SK-N-SH (cell line): Measurements from ENCODE around the gene GLIS1. TPM values are rescaled to one million over a fixed set of nuclear protein-coding genes. Genes with fewer than 3 reads are reported as not detected.

Source experiments
- CTCF ChIA-PET: fragments of 300-600, 350-600 bp; formaldehyde crosslinking; extraction: SDS; loops from one replicate; lab custom pipeline; 2021; lab: Yijun Ruan, JAX
- POLR2A ChIA-PET: fragments of 350-600 bp; sonication (Branson Sonifier 250); formaldehyde crosslinking; extraction: SDS; loops from one replicate; lab custom pipeline; 2020; ENCODE audit warnings: antibody characterized with exemption, inconsistent platforms; lab: Yijun Ruan, JAX
- DNase-seq: peaks from one replicate; pipeline ENCODE4 v3.0.0; 2012
- H2AFZ ChIP-seq: fragments of 200-600 bp; sonication (generic); 2 replicates; pipeline ENCODE4 v1.8.1; 2016; ENCODE audit warnings: antibody characterized with exemption, mild to moderate bottlenecking, low read depth
- H3F3A ChIP-seq: fragments of 200-600 bp; sonication (generic); replicated peaks from 2 replicates; pipeline ENCODE3; 2016; ENCODE audit warnings: antibody characterized with exemption, mild to moderate bottlenecking; ENCODE audit not compliant: insufficient read depth
- H3K27ac ChIP-seq, 2 experiments: fragments of 200-500 bp in 1 of 2; fragments of 200-600 bp in 1 of 2; sonication (Bioruptor generic) in 1 of 2; sonication (generic), shearing (Covaris generic) in 1 of 2; 2 replicates each; pipeline versions ENCODE4 v1.5.1 to v1.6.1; 2014 to 2016; ENCODE audit warnings: low read depth in 2 of 2, inconsistent platforms in 1 of 2, low read length in 1 of 2, mild to moderate bottlenecking in 1 of 2, mixed read lengths in 1 of 2
- H3K27me3 ChIP-seq: fragments of 200-600 bp; sonication (generic), shearing (Covaris generic); 2 replicates; pipeline ENCODE4 v1.6.1; 2016; ENCODE audit warnings: mixed run types; ENCODE audit not compliant: insufficient read depth
- H3K36me3 ChIP-seq, 2 experiments: fragments of 200-500 bp in 1 of 2; fragments of 200-600 bp in 1 of 2; sonication (Bioruptor generic) in 1 of 2; sonication (generic) in 1 of 2; replicated peaks in 1 of 2; 2 replicates each; pipeline versions ENCODE3 to v1.5.1; 2014 to 2016; ENCODE audit warnings: low read length in 1 of 2, mild to moderate bottlenecking in 1 of 2; ENCODE audit not compliant: insufficient read depth in 2 of 2, control insufficient read depth in 1 of 2
- H3K4me1 ChIP-seq, 2 experiments: fragments of 200-500 bp in 1 of 2; fragments of 200-600 bp in 1 of 2; sonication (Bioruptor generic) in 1 of 2; sonication (generic), shearing (Covaris generic) in 1 of 2; 2 replicates each; pipeline versions ENCODE4 v1.5.1 to v1.6.1; 2014 to 2016; ENCODE audit warnings: low read depth in 1 of 2, low read length in 1 of 2, mixed run types in 1 of 2; ENCODE audit not compliant: insufficient read depth in 2 of 2, control insufficient read depth in 1 of 2
- H3K4me2 ChIP-seq: fragments of 200-600 bp; sonication (generic), shearing (Covaris generic); 2 replicates; pipeline ENCODE4 v1.6.1; 2017; ENCODE audit warnings: mixed run types
- H3K4me3 ChIP-seq, 2 experiments: fragments of 200-500 bp in 1 of 2; fragments of 200-600 bp in 1 of 2; sonication (Bioruptor generic) in 1 of 2; sonication (generic), shearing (Covaris generic) in 1 of 2; 2 replicates each; pipeline versions ENCODE4 v1.5.1 to v1.8.1; 2014 to 2016; ENCODE audit warnings: low read depth in 2 of 2, inconsistent platforms in 1 of 2, low read length in 1 of 2, mild to moderate bottlenecking in 1 of 2, mixed read lengths in 1 of 2, moderate library complexity in 1 of 2
- H3K79me2 ChIP-seq: fragments of 200-600 bp; sonication (generic); 2 replicates; pipeline ENCODE4 v1.8.1; 2017; ENCODE audit warnings: mild to moderate bottlenecking; ENCODE audit not compliant: insufficient read depth
- H3K9ac ChIP-seq: fragments of 200-600 bp; sonication (generic); 2 replicates; pipeline ENCODE4 v1.6.1; 2017; ENCODE audit warnings: mixed run types
- H3K9me2 ChIP-seq: fragments of 200-600 bp; sonication (generic); 2 replicates; pipeline ENCODE4 v1.6.1; 2017; ENCODE audit warnings: mixed run types
- H3K9me3 ChIP-seq: fragments of 200-600 bp; sonication (generic); 2 replicates; pipeline ENCODE4 v1.6.1; 2017; ENCODE audit warnings: mixed run types, mild to moderate bottlenecking, moderate library complexity
- H4K20me1 ChIP-seq: fragments of 200-600 bp; sonication (generic); 2 replicates; pipeline ENCODE4 v1.6.1; 2017; ENCODE audit warnings: mild to moderate bottlenecking, mixed run types; ENCODE audit not compliant: insufficient read depth
- EP300 ChIP-seq, 2 experiments: IDR thresholded peaks; 2 replicates each; pipeline versions ENCODE4 v1.4.0 to v1.6.1; 2012; ENCODE audit warnings: borderline replicate concordance in 1 of 2, low read depth in 1 of 2, low read length in 1 of 2
- FOXM1 ChIP-seq: IDR thresholded peaks from 2 replicates; pipeline ENCODE4 v1.4.0; 2012; ENCODE audit warnings: low read depth, mild to moderate bottlenecking
- GABPA ChIP-seq: IDR thresholded peaks from 2 replicates; pipeline ENCODE4 v1.4.0; 2012; ENCODE audit warnings: low read depth, mild to moderate bottlenecking
- JUND ChIP-seq: IDR thresholded peaks from 2 replicates; pipeline ENCODE4 v1.4.0; 2012
- MXI1 ChIP-seq: IDR thresholded peaks from 2 replicates; pipeline ENCODE4 v1.6.1; 2012; ENCODE audit warnings: mild to moderate bottlenecking, low read depth, low read length, improper control_type of control experiment
- NRF1 ChIP-seq: IDR thresholded peaks from 2 replicates; pipeline ENCODE4 v1.6.1; 2012; ENCODE audit warnings: low read depth, mild to moderate bottlenecking, low read length
- POLR2AphosphoS5 ChIP-seq: IDR thresholded peaks from 2 replicates; pipeline ENCODE4 v1.6.1; 2012; ENCODE audit warnings: low read depth, low read length
- RAD21 ChIP-seq: IDR thresholded peaks from 2 replicates; pipeline ENCODE4 v1.6.1; 2012; ENCODE audit warnings: mild to moderate bottlenecking, low read length
- RCOR1 ChIP-seq: fragments of 150-350 bp; IDR thresholded peaks from 2 replicates; pipeline ENCODE4 v1.6.1; 2017; ENCODE audit warnings: antibody characterized with exemption, low read length
- RFX5 ChIP-seq: IDR thresholded peaks from 2 replicates; pipeline ENCODE4 v1.6.1; 2012; ENCODE audit warnings: mild to moderate bottlenecking, improper control_type of control experiment, low read length
- SIN3A ChIP-seq: IDR thresholded peaks from 2 replicates; pipeline ENCODE4 v1.6.1; 2012; ENCODE audit warnings: low read depth, mild to moderate bottlenecking, low read length, moderate library complexity, borderline replicate concordance
- TCF12 ChIP-seq: IDR thresholded peaks from 2 replicates; pipeline ENCODE4 v1.4.0; 2012
- TEAD4 ChIP-seq: IDR thresholded peaks from 2 replicates; pipeline ENCODE4 v1.4.0; 2012; ENCODE audit warnings: mild to moderate bottlenecking, borderline replicate concordance; ENCODE audit not compliant: insufficient read depth
- WGBS: methylation state at CpG from one replicate; pipeline ENCODE4 v1.1.6; 2017; ENCODE audit warnings: low lambda C conversion rate; 5-methylcytosine and 5-hydroxymethylcytosine counted together
- polyA plus RNA-seq, 3 experiments: library from polyadenylated mRNA; depleted of rRNA; stranded (reverse); fragments of >200 nt; gene quantifications; 2 replicates each; pipeline ENCODE4 v1.2.3, GENCODE V29; 2012
- TF ChIP-seq, protein P1 (sequence below): IDR thresholded peaks from 2 replicates; pipeline ENCODE4 v1.4.0; 2012; ENCODE audit warnings: low read depth, borderline replicate concordance
- TF ChIP-seq, protein P2 (sequence below): fragments of 200-600 bp; sonication (generic); IDR thresholded peaks from 2 replicates; pipeline ENCODE4 v1.6.1; 2017; ENCODE audit warnings: antibody characterized with exemption, mild to moderate bottlenecking, moderate library complexity
- TF ChIP-seq, protein P3 (sequence below): IDR thresholded peaks from 2 replicates; pipeline ENCODE4 v1.4.0; 2012; ENCODE audit warnings: low read depth
- TF ChIP-seq, protein P4 (sequence below): IDR thresholded peaks from 2 replicates; pipeline ENCODE4; 2012
- TF ChIP-seq, protein P5 (sequence below): IDR thresholded peaks from 2 replicates; pipeline ENCODE4 v1.4.0; 2012; ENCODE audit warnings: low read depth, borderline replicate concordance

The GLIS1 gene
- polyA plus RNA-seq, 1 of the 3 experiments (the other 2 are of a cell fraction) = 0.13 TPM

DNA sequence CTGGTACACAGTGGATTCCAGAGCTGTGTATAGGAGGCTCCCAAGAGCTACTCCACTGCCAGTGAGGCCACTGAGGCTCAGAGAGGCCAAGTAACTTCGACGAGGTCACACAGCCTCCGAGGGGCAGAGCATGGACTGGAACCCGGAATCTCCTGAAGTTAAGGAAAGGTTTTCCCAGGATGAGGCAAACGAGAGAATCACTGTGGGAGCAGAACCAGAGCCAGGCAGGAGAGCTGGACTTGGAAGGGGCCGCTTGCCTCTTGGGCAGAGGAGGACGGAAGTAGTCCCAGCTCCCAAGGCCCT is 52.0 kb downstream of the GLIS1 start:
- 87% methylated on average over 6 of the region's 7 CpGs for WGBS
- ChIA-PET POLR2A (no interaction called here), CTCF (interaction anchor here (1.0 to 1.9 kb wide), 6 partner anchors 29 to 409 kb away, joined by 3 to 7 read pairs (median 6); no protein-coding TSS in a partner anchor)
- Histone ChIP-seq H3K36me3 (no peaks in the 10 kb centered on the region), H3K4me1 (peaks cover 15 to 60% of the 10 kb centered on the region in 2 experiments; a peak in 1 of 4 replicates), H4K20me1 (no peaks in the 10 kb centered on the region), H3K4me2 (no peak overlapping the region), H3K79me2 (no peaks in the 10 kb centered on the region), H3K9ac (no peak overlapping the region), H3K27me3 (no peaks in the 10 kb centered on the region), H2AFZ (no peak overlapping the region), H3K27ac (no peak overlapping the region), H3F3A (peaks cover 4% of the 10 kb centered on the region), H3K9me3 (no peaks in the 10 kb centered on the region), H3K4me3 (no peak overlapping the region), H3K9me2 (no peaks in the 10 kb centered on the region)
- TF ChIP-seq POLR2AphosphoS5 = no peak
- TF ChIP-seq, protein P1, sequence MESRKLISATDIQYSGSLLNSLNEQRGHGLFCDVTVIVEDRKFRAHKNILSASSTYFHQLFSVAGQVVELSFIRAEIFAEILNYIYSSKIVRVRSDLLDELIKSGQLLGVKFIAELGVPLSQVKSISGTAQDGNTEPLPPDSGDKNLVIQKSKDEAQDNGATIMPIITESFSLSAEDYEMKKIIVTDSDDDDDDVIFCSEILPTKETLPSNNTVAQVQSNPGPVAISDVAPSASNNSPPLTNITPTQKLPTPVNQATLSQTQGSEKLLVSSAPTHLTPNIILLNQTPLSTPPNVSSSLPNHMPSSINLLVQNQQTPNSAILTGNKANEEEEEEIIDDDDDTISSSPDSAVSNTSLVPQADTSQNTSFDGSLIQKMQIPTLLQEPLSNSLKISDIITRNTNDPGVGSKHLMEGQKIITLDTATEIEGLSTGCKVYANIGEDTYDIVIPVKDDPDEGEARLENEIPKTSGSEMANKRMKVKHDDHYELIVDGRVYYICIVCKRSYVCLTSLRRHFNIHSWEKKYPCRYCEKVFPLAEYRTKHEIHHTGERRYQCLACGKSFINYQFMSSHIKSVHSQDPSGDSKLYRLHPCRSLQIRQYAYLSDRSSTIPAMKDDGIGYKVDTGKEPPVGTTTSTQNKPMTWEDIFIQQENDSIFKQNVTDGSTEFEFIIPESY = no peak
- no peak for TF ChIP-seq TCF12
- TF ChIP-seq RAD21 = no peak
- TF ChIP-seq, protein P2, sequence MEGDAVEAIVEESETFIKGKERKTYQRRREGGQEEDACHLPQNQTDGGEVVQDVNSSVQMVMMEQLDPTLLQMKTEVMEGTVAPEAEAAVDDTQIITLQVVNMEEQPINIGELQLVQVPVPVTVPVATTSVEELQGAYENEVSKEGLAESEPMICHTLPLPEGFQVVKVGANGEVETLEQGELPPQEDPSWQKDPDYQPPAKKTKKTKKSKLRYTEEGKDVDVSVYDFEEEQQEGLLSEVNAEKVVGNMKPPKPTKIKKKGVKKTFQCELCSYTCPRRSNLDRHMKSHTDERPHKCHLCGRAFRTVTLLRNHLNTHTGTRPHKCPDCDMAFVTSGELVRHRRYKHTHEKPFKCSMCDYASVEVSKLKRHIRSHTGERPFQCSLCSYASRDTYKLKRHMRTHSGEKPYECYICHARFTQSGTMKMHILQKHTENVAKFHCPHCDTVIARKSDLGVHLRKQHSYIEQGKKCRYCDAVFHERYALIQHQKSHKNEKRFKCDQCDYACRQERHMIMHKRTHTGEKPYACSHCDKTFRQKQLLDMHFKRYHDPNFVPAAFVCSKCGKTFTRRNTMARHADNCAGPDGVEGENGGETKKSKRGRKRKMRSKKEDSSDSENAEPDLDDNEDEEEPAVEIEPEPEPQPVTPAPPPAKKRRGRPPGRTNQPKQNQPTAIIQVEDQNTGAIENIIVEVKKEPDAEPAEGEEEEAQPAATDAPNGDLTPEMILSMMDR = no peak
- no peak for TF ChIP-seq JUND
- TF ChIP-seq, protein P3, sequence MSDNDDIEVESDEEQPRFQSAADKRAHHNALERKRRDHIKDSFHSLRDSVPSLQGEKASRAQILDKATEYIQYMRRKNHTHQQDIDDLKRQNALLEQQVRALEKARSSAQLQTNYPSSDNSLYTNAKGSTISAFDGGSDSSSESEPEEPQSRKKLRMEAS = no peak
- TF ChIP-seq RCOR1 = no peak
- TF ChIP-seq TEAD4 = no peak
- no peak for TF ChIP-seq GABPA
- TF ChIP-seq RFX5 = no peak
- no peak for TF ChIP-seq FOXM1
- TF ChIP-seq, protein P4, sequence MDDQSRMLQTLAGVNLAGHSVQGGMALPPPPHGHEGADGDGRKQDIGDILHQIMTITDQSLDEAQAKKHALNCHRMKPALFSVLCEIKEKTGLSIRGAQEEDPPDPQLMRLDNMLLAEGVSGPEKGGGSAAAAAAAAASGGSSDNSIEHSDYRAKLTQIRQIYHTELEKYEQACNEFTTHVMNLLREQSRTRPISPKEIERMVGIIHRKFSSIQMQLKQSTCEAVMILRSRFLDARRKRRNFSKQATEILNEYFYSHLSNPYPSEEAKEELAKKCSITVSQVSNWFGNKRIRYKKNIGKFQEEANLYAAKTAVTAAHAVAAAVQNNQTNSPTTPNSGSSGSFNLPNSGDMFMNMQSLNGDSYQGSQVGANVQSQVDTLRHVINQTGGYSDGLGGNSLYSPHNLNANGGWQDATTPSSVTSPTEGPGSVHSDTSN = no peak
- no peak for TF ChIP-seq SIN3A
- TF ChIP-seq, protein P5, sequence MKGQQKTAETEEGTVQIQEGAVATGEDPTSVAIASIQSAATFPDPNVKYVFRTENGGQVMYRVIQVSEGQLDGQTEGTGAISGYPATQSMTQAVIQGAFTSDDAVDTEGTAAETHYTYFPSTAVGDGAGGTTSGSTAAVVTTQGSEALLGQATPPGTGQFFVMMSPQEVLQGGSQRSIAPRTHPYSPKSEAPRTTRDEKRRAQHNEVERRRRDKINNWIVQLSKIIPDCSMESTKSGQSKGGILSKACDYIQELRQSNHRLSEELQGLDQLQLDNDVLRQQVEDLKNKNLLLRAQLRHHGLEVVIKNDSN = no peak
- no peak for TF ChIP-seq EP300 (IDR thresholded peaks at IDR 0.05; ENCODE audit: borderline replicate concordance in 1 of 2, low read depth in 1 of 2, low read length in 1 of 2)
- no peak for TF ChIP-seq MXI1
- TF ChIP-seq NRF1 = no peak
- no peak for DNase-seq
